ENCODE measurements around the gene PLXNB3. TPM values are rescaled to one million over a fixed set of nuclear protein-coding genes. Genes with fewer than 3 reads are reported as not detected.

PLXNB3 gene
- total RNA-seq, 1 experiment from 2014 or later: 2.5 TPM

DNA sequence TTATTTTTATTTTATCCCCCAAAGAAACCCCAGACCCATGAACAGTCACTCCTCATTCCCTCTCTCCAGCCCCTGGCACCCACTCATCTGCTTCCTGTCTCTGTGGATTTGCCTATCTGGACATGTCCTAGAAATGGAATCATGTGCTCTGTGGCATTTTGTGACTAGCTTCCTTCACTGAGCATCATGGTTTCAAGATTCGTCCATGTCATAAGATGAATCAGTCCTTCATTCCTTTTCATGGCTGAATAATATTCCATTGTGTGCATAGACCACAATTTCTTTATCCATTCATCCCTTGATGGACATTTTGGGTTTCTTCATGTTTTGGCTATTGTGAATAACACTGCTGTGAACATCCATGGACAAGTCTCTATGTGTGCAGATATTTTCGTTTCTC is 29.2 kb upstream of the PLXNB3 start (continued):
- no peak for TF ChIP-seq ZNF671 (CRISPR knock-in tag; IDR thresholded peaks at IDR 0.05)

DNA sequence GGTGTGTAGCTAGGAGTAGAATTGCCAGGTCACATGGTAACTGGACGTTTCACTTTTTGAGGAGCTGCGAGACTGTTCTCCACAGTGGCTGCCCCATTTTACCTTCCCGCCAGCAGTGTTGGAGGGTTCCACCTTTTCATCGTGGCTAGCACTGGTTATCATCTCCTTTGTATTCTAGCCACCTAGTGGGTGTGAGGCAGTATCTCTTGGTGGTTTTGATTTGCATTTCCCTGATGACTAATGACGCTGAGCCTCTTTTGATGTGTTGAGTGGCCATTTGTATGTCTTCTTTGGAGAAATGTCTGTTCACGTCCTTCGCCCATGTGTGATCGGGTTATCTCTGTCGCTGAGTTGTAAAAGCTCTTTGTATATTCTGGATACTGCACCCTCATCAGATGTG is 28.8 kb upstream of the PLXNB3 start:
- DNase-seq (ENCODE audit: low spot score): no peak
- Mint-ChIP-seq H3K9me3 (peaks cover 13% of the 10 kb centered on the region), H3K27ac (peak overlapping the region; percentile 3; the same call in 1 of the 2 replicates), H3K4me3 (no peak overlapping the region), H3K27me3 (ENCODE audit: low read depth) (no peaks in the 10 kb centered on the region; the same call in 1 of the 2 replicates), H3K36me3 (peaks cover 11% of the 10 kb centered on the region), H3K4me1 (peaks cover 7% of the 10 kb centered on the region)
- ChIA-PET POLR2A (no interaction called here), CTCF (no interaction called here)
- peak; percentile 34; the same call in 1 of the 2 replicates for ATAC-seq
- TF ChIP-seq EMX1 (CRISPR knock-in tag; IDR thresholded peaks at IDR 0.05) (no peak), MYBL2 (CRISPR knock-in tag; IDR thresholded peaks at IDR 0.05) (no peak), SMAD4 (CRISPR knock-in tag; IDR thresholded peaks at IDR 0.05) (no peak), GRHL2 (CRISPR knock-in tag; IDR thresholded peaks at IDR 0.05; ENCODE audit: insufficient replicate concordance, severe bottlenecking) (no peak), KAT7 (CRISPR knock-in tag; IDR thresholded peaks at IDR 0.05; ENCODE audit: borderline replicate concordance) (no peak), NR3C1 (CRISPR knock-in tag; conservative IDR thresholded peaks at IDR 0.05; ENCODE audit: low read depth) (no peak), JAZF1 (CRISPR knock-in tag; IDR thresholded peaks at IDR 0.05) (no peak), ESRRA (CRISPR knock-in tag; IDR thresholded peaks at IDR 0.05; ENCODE audit: borderline replicate concordance) (no peak), ZNF416 (CRISPR knock-in tag; IDR thresholded peaks at IDR 0.05) (no peak), OVOL2 (CRISPR knock-in tag; IDR thresholded peaks at IDR 0.05; ENCODE audit: borderline replicate concordance) (no peak), TEAD1 (CRISPR knock-in tag; IDR thresholded peaks at IDR 0.05) (no peak), ZNF121 (CRISPR knock-in tag; IDR thresholded peaks at IDR 0.05) (no peak), CBFB (CRISPR knock-in tag; IDR thresholded peaks at IDR 0.05; ENCODE audit: low read depth) (no peak)
- TF ChIP-seq, protein P1, sequence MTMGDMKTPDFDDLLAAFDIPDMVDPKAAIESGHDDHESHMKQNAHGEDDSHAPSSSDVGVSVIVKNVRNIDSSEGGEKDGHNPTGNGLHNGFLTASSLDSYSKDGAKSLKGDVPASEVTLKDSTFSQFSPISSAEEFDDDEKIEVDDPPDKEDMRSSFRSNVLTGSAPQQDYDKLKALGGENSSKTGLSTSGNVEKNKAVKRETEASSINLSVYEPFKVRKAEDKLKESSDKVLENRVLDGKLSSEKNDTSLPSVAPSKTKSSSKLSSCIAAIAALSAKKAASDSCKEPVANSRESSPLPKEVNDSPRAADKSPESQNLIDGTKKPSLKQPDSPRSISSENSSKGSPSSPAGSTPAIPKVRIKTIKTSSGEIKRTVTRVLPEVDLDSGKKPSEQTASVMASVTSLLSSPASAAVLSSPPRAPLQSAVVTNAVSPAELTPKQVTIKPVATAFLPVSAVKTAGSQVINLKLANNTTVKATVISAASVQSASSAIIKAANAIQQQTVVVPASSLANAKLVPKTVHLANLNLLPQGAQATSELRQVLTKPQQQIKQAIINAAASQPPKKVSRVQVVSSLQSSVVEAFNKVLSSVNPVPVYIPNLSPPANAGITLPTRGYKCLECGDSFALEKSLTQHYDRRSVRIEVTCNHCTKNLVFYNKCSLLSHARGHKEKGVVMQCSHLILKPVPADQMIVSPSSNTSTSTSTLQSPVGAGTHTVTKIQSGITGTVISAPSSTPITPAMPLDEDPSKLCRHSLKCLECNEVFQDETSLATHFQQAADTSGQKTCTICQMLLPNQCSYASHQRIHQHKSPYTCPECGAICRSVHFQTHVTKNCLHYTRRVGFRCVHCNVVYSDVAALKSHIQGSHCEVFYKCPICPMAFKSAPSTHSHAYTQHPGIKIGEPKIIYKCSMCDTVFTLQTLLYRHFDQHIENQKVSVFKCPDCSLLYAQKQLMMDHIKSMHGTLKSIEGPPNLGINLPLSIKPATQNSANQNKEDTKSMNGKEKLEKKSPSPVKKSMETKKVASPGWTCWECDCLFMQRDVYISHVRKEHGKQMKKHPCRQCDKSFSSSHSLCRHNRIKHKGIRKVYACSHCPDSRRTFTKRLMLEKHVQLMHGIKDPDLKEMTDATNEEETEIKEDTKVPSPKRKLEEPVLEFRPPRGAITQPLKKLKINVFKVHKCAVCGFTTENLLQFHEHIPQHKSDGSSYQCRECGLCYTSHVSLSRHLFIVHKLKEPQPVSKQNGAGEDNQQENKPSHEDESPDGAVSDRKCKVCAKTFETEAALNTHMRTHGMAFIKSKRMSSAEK (CRISPR knock-in tag; IDR thresholded peaks at IDR 0.05; ENCODE audit: borderline replicate concordance): no peak
- TF ChIP-seq, protein P2, sequence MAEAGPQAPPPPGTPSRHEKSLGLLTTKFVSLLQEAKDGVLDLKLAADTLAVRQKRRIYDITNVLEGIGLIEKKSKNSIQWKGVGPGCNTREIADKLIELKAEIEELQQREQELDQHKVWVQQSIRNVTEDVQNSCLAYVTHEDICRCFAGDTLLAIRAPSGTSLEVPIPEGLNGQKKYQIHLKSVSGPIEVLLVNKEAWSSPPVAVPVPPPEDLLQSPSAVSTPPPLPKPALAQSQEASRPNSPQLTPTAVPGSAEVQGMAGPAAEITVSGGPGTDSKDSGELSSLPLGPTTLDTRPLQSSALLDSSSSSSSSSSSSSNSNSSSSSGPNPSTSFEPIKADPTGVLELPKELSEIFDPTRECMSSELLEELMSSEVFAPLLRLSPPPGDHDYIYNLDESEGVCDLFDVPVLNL (CRISPR knock-in tag; IDR thresholded peaks at IDR 0.05; ENCODE audit: borderline replicate concordance, low read depth): no peak
- TF ChIP-seq, protein P3, sequence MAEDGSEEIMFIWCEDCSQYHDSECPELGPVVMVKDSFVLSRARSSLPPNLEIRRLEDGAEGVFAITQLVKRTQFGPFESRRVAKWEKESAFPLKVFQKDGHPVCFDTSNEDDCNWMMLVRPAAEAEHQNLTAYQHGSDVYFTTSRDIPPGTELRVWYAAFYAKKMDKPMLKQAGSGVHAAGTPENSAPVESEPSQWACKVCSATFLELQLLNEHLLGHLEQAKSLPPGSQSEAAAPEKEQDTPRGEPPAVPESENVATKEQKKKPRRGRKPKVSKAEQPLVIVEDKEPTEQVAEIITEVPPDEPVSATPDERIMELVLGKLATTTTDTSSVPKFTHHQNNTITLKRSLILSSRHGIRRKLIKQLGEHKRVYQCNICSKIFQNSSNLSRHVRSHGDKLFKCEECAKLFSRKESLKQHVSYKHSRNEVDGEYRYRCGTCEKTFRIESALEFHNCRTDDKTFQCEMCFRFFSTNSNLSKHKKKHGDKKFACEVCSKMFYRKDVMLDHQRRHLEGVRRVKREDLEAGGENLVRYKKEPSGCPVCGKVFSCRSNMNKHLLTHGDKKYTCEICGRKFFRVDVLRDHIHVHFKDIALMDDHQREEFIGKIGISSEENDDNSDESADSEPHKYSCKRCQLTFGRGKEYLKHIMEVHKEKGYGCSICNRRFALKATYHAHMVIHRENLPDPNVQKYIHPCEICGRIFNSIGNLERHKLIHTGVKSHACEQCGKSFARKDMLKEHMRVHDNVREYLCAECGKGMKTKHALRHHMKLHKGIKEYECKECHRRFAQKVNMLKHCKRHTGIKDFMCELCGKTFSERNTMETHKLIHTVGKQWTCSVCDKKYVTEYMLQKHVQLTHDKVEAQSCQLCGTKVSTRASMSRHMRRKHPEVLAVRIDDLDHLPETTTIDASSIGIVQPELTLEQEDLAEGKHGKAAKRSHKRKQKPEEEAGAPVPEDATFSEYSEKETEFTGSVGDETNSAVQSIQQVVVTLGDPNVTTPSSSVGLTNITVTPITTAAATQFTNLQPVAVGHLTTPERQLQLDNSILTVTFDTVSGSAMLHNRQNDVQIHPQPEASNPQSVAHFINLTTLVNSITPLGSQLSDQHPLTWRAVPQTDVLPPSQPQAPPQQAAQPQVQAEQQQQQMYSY (CRISPR knock-in tag; IDR thresholded peaks at IDR 0.05): no peak

All from WTC11 (cell line).